ENCODE data around the gene STH. TPM values are rescaled to one million over a fixed set of nuclear protein-coding genes. Genes with fewer than 3 reads are reported as not detected.

Gene STH
- total and polyA plus RNA-seq, 2 experiments from 2014 or later = not detected

DNA sequence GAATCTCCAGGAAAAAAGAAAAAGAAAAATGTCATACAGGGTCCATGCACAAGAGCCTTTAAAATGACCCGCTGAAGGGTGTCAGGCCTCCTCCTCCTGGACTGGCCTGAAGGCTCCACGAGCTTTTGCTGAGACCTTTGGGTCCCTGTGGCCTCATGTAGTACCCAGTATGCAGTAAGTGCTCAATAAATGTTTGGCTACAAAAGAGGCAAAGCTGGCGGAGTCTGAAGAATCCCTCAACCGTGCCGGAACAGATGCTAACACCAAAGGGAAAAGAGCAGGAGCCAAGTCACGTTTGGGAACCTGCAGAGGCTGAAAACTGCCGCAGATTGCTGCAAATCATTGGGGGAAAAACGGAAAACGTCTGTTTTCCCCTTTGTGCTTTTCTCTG is 845 bp downstream of the STH start:
- Histone ChIP-seq H4K20me1 (ENCODE audit: insufficient read depth, poor library complexity, severe bottlenecking) (no peaks in the 10 kb centered on the region), H3K27me3 (no peaks in the 10 kb centered on the region), H3K4me1 (ENCODE audit: insufficient read depth) (peaks cover 10% of the 10 kb centered on the region), H2AFZ (no peak overlapping the region), H3K9me2 (replicated peaks; ENCODE audit: insufficient read depth) (no peaks in the 10 kb centered on the region), H3K79me2 (no peaks in the 10 kb centered on the region), H3K9me3 (ENCODE audit: low read depth) (no peaks in the 10 kb centered on the region), H3K36me3 (replicated peaks; ENCODE audit: insufficient read depth, low read depth) (no peaks in the 10 kb centered on the region), H3K4me3 (no peak overlapping the region), H3K27ac (no peak overlapping the region), H3K4me2 (no peak overlapping the region)
- WGBS (ENCODE audit: low lambda C conversion rate, missing lambda C conversion rate) = 90% methylated on average over 9 of the region's 9 CpGs
- TF ChIP-seq EZH2 (IDR thresholded peaks at IDR 0.05; ENCODE audit: borderline replicate concordance) (no peak), EZH2phosphoT487 (IDR thresholded peaks at IDR 0.05; ENCODE audit: low read depth, severe bottlenecking, unreplicated experiment) (no peak)
- TF ChIP-seq, protein P1, sequence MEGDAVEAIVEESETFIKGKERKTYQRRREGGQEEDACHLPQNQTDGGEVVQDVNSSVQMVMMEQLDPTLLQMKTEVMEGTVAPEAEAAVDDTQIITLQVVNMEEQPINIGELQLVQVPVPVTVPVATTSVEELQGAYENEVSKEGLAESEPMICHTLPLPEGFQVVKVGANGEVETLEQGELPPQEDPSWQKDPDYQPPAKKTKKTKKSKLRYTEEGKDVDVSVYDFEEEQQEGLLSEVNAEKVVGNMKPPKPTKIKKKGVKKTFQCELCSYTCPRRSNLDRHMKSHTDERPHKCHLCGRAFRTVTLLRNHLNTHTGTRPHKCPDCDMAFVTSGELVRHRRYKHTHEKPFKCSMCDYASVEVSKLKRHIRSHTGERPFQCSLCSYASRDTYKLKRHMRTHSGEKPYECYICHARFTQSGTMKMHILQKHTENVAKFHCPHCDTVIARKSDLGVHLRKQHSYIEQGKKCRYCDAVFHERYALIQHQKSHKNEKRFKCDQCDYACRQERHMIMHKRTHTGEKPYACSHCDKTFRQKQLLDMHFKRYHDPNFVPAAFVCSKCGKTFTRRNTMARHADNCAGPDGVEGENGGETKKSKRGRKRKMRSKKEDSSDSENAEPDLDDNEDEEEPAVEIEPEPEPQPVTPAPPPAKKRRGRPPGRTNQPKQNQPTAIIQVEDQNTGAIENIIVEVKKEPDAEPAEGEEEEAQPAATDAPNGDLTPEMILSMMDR (IDR thresholded peaks at IDR 0.05; ENCODE audit: poor library complexity) = no peak
- DNase-seq (ENCODE audit: low spot score) = no peak

DNA sequence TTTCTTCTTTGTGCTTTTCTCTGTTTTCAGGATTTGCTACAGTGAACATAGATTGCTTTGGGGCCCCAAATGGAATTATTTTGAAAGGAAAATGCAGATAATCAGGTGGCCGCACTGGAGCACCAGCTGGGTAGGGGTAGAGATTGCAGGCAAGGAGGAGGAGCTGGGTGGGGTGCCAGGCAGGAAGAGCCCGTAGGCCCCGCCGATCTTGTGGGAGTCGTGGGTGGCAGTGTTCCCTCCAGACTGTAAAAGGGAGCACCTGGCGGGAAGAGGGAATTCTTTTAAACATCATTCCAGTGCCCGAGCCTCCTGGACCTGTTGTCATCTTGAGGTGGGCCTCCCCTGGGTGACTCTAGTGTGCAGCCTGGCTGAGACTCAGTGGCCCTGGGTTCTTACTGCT is 1.2 kb downstream of the STH start:
- TF ChIP-seq EZH2phosphoT487 (IDR thresholded peaks at IDR 0.05; ENCODE audit: low read depth, severe bottlenecking, unreplicated experiment) (no peak), EZH2 (IDR thresholded peaks at IDR 0.05; ENCODE audit: borderline replicate concordance) (no peak)
- TF ChIP-seq, protein P1 (IDR thresholded peaks at IDR 0.05; ENCODE audit: poor library complexity) = no peak
- H3K9me2 ChIP-seq (replicated peaks; ENCODE audit: insufficient read depth) = no peaks in the 10 kb centered on the region
- H3K36me3 ChIP-seq (replicated peaks; ENCODE audit: insufficient read depth, low read depth) = no peaks in the 10 kb centered on the region
- no peaks in the 10 kb centered on the region for H4K20me1 ChIP-seq (ENCODE audit: insufficient read depth, poor library complexity, severe bottlenecking)
- 81% methylated on average over 7 of the region's 7 CpGs for WGBS (ENCODE audit: low lambda C conversion rate, missing lambda C conversion rate)
- no peak overlapping the region for H3K27ac ChIP-seq
- H3K4me3 ChIP-seq = no peak overlapping the region
- H2AFZ ChIP-seq = no peak overlapping the region
- H3K79me2 ChIP-seq = no peaks in the 10 kb centered on the region
- no peaks in the 10 kb centered on the region for H3K9me3 ChIP-seq (ENCODE audit: low read depth)
- H3K4me1 ChIP-seq (ENCODE audit: insufficient read depth) = peaks cover 10% of the 10 kb centered on the region
- no peaks in the 10 kb centered on the region for H3K27me3 ChIP-seq
- no peak overlapping the region for H3K4me2 ChIP-seq
- DNase-seq (ENCODE audit: low spot score) = no peak

DNA sequence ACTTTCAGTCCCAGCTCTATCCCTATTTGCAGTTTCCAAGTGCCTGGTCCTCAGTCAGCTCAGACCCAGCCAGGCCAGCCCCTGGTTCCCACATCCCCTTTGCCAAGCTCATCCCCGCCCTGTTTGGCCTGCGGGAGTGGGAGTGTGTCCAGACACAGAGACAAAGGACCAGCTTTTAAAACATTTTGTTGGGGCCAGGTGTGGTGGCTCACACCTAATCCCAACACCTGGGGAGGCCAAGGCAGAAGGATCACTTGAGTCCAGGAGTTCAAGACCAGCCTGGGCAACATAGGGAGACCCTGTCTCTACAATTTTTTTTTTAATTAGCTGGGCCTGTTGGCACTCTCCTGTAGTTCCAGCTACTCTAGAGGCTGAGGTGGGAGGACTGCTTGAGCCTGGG is 1.7 kb downstream of the STH start:
- H3K79me2 ChIP-seq = no peaks in the 10 kb centered on the region
- H3K4me3 ChIP-seq = no peak overlapping the region
- H3K9me2 ChIP-seq (replicated peaks; ENCODE audit: insufficient read depth) = no peaks in the 10 kb centered on the region
- no peak for DNase-seq (ENCODE audit: low spot score)
- no peaks in the 10 kb centered on the region for H3K27me3 ChIP-seq
- no peak overlapping the region for H2AFZ ChIP-seq
- H3K36me3 ChIP-seq (replicated peaks; ENCODE audit: insufficient read depth, low read depth) = no peaks in the 10 kb centered on the region
- no peak overlapping the region for H3K4me2 ChIP-seq
- H3K4me1 ChIP-seq (ENCODE audit: insufficient read depth) = peaks cover 10% of the 10 kb centered on the region
- WGBS (ENCODE audit: low lambda C conversion rate, missing lambda C conversion rate) = 94% methylated on average over 2 of the region's 2 CpGs
- H4K20me1 ChIP-seq (ENCODE audit: insufficient read depth, poor library complexity, severe bottlenecking) = no peaks in the 10 kb centered on the region
- TF ChIP-seq EZH2phosphoT487 (IDR thresholded peaks at IDR 0.05; ENCODE audit: low read depth, severe bottlenecking, unreplicated experiment) (no peak), EZH2 (IDR thresholded peaks at IDR 0.05; ENCODE audit: borderline replicate concordance) (no peak)
- TF ChIP-seq, protein P1 (IDR thresholded peaks at IDR 0.05; ENCODE audit: poor library complexity) = no peak
- H3K27ac ChIP-seq = no peak overlapping the region
- no peaks in the 10 kb centered on the region for H3K9me3 ChIP-seq (ENCODE audit: low read depth)

Data from hepatocyte (in vitro differentiated cells).